GM23248 (cell line): ENCODE results near the gene ZMIZ2. TPM values are rescaled to one million over a fixed set of nuclear protein-coding genes. Genes with fewer than 3 reads are reported as not detected.

Source experiments
- DNase-seq: peaks from one replicate; pipeline ENCODE4 v3.0.0-alpha.2; 2015
- H2AFZ ChIP-seq: fragments of 200-600 bp; sonication (generic); 2 replicates; pipeline ENCODE4 v1.6.1; 2016; ENCODE audit warnings: antibody characterized with exemption
- H3F3A ChIP-seq: fragments of 200-600 bp; sonication (generic); 2 replicates; pipeline ENCODE4 v1.6.1; 2016; ENCODE audit warnings: mild to moderate bottlenecking, antibody characterized with exemption, mixed run types; ENCODE audit not compliant: insufficient read depth
- H3K27ac ChIP-seq: fragments of 200-600 bp; sonication (generic); 2 replicates; pipeline ENCODE4 v1.5.1; 2016; ENCODE audit warnings: mild to moderate bottlenecking
- H3K27me3 ChIP-seq: fragments of 200-600 bp; sonication (generic); replicated peaks from 2 replicates; pipeline ENCODE4 v1.6.1; 2016; ENCODE audit warnings: mild to moderate bottlenecking; ENCODE audit not compliant: insufficient read depth
- H3K36me3 ChIP-seq: fragments of 200-600 bp; sonication (generic); 2 replicates; pipeline ENCODE4 v1.6.1; 2016; ENCODE audit warnings: low read depth, mild to moderate bottlenecking
- H3K4me1 ChIP-seq: fragments of 200-600 bp; sonication (generic); 2 replicates; pipeline ENCODE4 v1.6.1; 2016; ENCODE audit warnings: mild to moderate bottlenecking; ENCODE audit not compliant: insufficient read depth
- H3K4me2 ChIP-seq: fragments of 200-600 bp; sonication (generic); one replicate; pipeline ENCODE4 v1.6.1; 2016; ENCODE audit warnings: mild to moderate bottlenecking; ENCODE audit not compliant: unreplicated experiment
- H3K4me3 ChIP-seq: fragments of 200-600 bp; sonication (generic); 2 replicates; pipeline ENCODE4 v1.5.1; 2016; ENCODE audit warnings: mild to moderate bottlenecking
- H3K79me2 ChIP-seq: fragments of 200-600 bp; sonication (generic); 2 replicates; pipeline ENCODE4 v1.6.1; 2016; ENCODE audit warnings: mild to moderate bottlenecking; ENCODE audit not compliant: insufficient read depth
- H3K9ac ChIP-seq: fragments of 200-600 bp; sonication (generic); 2 replicates; pipeline ENCODE4 v1.6.1; 2016; ENCODE audit warnings: mild to moderate bottlenecking
- H3K9me2 ChIP-seq: fragments of 200-600 bp; sonication (generic); 2 replicates; pipeline ENCODE4 v1.6.1; 2016; ENCODE audit warnings: mixed run types, mild to moderate bottlenecking, moderate library complexity; ENCODE audit not compliant: insufficient read depth
- H3K9me3 ChIP-seq: fragments of 200-600 bp; sonication (generic); one replicate; pipeline ENCODE4 v1.6.1; 2017; ENCODE audit warnings: low read depth
- H4K20me1 ChIP-seq: fragments of 200-600 bp; sonication (generic); 2 replicates; pipeline ENCODE4 v1.6.0; 2016; ENCODE audit not compliant: insufficient read depth
- EZH2 ChIP-seq: fragments of 200-600 bp; sonication (generic); IDR thresholded peaks from 2 replicates; pipeline ENCODE4 v1.6.1; 2018; ENCODE audit warnings: antibody characterized with exemption, mild to moderate bottlenecking; ENCODE audit not compliant: insufficient read depth, poor library complexity, severe bottlenecking
- EZH2phosphoT487 ChIP-seq: fragments of 200-600 bp; sonication (generic); IDR thresholded peaks from 2 replicates; pipeline ENCODE4 v1.6.1; 2018; ENCODE audit warnings: antibody characterized with exemption, moderate library complexity, mild to moderate bottlenecking, low read depth; ENCODE audit not compliant: insufficient read depth
- WGBS, 2 experiments: methylation state at CpG; one replicate each; pipeline ENCODE4 v1.1.6; 2015 to 2017; ENCODE audit warnings: low lambda C conversion rate in 2 of 2, low coverage in 1 of 2; ENCODE audit errors: missing lambda C conversion rate in 2 of 2; 5-methylcytosine and 5-hydroxymethylcytosine counted together
- in situ Hi-C: fragments of 300-500 bp; cut with MboI; formaldehyde crosslinking; loops from 2 replicates; pipeline ENCODE4 v1.15.0; 2020
- polyA plus RNA-seq: library from polyadenylated mRNA; unstranded; fragments of >200 nt; fragmentation: Nextera tagmentation; extraction: Ambion mirVana; gene quantifications from 2 replicates; pipeline ENCODE4 v1.2.1, GENCODE V29; 2016
- total RNA-seq: library from RNA; depleted of rRNA; stranded (reverse); fragments of >200 nt; shearing (Covaris generic); gene quantifications from 2 replicates; pipeline ENCODE4 v1.2.3, GENCODE V29; 2014

ZMIZ2 gene
- total and polyA plus RNA-seq, 2 experiments from 2014 or later, result 7.8 to 9.7 TPM

- no peaks in the 10 kb centered on the region for H4K20me1 ChIP-seq
- TF ChIP-seq EZH2 (no peak), EZH2phosphoT487 (no peak)
- H3K9me2 ChIP-seq, result no peaks in the 10 kb centered on the region
- H3K9me3 ChIP-seq, result no peaks in the 10 kb centered on the region
- H3K9ac ChIP-seq, result no peak overlapping the region
- no peaks in the 10 kb centered on the region for H3K79me2 ChIP-seq
- DNase-seq, result no peak
- no peak overlapping the region for H3K4me3 ChIP-seq
- 89 to 100% methylated on average over 1 of the region's 1 CpG for WGBS, 2 experiments
- in situ Hi-C loops, result no loop called here
- H3K27me3 ChIP-seq, result no peaks in the 10 kb centered on the region
- H3K4me1 ChIP-seq, result no peaks in the 10 kb centered on the region
- no peak overlapping the region for H2AFZ ChIP-seq
- peaks cover 21% of the 10 kb centered on the region; the same call in 1 of the 2 replicates for H3K36me3 ChIP-seq
- H3K27ac ChIP-seq, result no peak overlapping the region
- H3K4me2 ChIP-seq, result no peak overlapping the region
- H3F3A ChIP-seq, result no peaks in the 10 kb centered on the region
These were observed 44.7 kb upstream of the ZMIZ2 start for GRCh38 chr7:44703921-44704320.

GRCh38 chr7:44705434-44705833 lies 43.2 kb upstream of the ZMIZ2 start:
- Histone ChIP-seq H3K27me3 (no peaks in the 10 kb centered on the region), H3K36me3 (peaks cover 12% of the 10 kb centered on the region; the same call in 1 of the 2 replicates), H3K9ac (no peak overlapping the region), H3K9me2 (no peaks in the 10 kb centered on the region), H3K4me3 (no peak overlapping the region), H2AFZ (no peak overlapping the region), H3K4me2 (no peak overlapping the region), H4K20me1 (no peaks in the 10 kb centered on the region), H3K4me1 (no peaks in the 10 kb centered on the region), H3K9me3 (no peaks in the 10 kb centered on the region), H3F3A (no peaks in the 10 kb centered on the region), H3K79me2 (no peaks in the 10 kb centered on the region), H3K27ac (no peak overlapping the region)
- in situ Hi-C loops, result no loop called here
- WGBS, 2 experiments, result 82 to 88% methylated on average over 3 of the region's 3 CpGs
- DNase-seq, result no peak
- TF ChIP-seq EZH2, result no peak
- no peak for TF ChIP-seq EZH2phosphoT487

GRCh38 chr7:44706788-44707557 lies 41.7 kb upstream of the ZMIZ2 start:
- Histone ChIP-seq H3K4me3 (no peak overlapping the region), H3K4me1 (no peaks in the 10 kb centered on the region), H3F3A (no peaks in the 10 kb centered on the region), H4K20me1 (no peaks in the 10 kb centered on the region), H3K9me3 (no peaks in the 10 kb centered on the region), H2AFZ (no peak overlapping the region), H3K79me2 (no peaks in the 10 kb centered on the region), H3K27me3 (no peaks in the 10 kb centered on the region), H3K27ac (no peak overlapping the region), H3K9me2 (no peaks in the 10 kb centered on the region), H3K4me2 (no peak overlapping the region), H3K36me3 (0 out of 2 replicates have a peak, but pooled peaks cover 12% of the 10 kb centered on the region), H3K9ac (no peak overlapping the region)
- 91 to 92% methylated on average over 20 of the region's 20 CpGs for WGBS, 2 experiments
- in situ Hi-C loops, result no loop called here
- no peak for DNase-seq
- TF ChIP-seq EZH2, result no peak
- TF ChIP-seq EZH2phosphoT487, result no peak

GRCh38 chr7:44707558-44708230 lies 41.0 kb upstream of the ZMIZ2 start:
- no peaks in the 10 kb centered on the region for H3K27me3 ChIP-seq
- no peaks in the 10 kb centered on the region for H3K4me1 ChIP-seq
- TF ChIP-seq EZH2phosphoT487 (no peak), EZH2 (no peak)
- H3K9me2 ChIP-seq, result no peaks in the 10 kb centered on the region
- H3K27ac ChIP-seq, result no peak overlapping the region
- H3K4me3 ChIP-seq, result no peak overlapping the region
- no peaks in the 10 kb centered on the region for H3K9me3 ChIP-seq
- H3K79me2 ChIP-seq, result no peaks in the 10 kb centered on the region
- no peak overlapping the region for H3K9ac ChIP-seq
- H2AFZ ChIP-seq, result no peak overlapping the region
- in situ Hi-C loops, result no loop called here
- H3F3A ChIP-seq, result no peaks in the 10 kb centered on the region
- no peak overlapping the region for H3K4me2 ChIP-seq
- H3K36me3 ChIP-seq, result 0 out of 2 replicates have a peak, but pooled peaks cover 12% of the 10 kb centered on the region
- 95 to 96% methylated on average over 17 to 21 of the region's 21 CpGs for WGBS, 2 experiments
- no peaks in the 10 kb centered on the region for H4K20me1 ChIP-seq
- DNase-seq, result no peak
